GM12875 (cell line): ENCODE data around the gene EYA3.

Source experiments
- H3K4me3 ChIP-seq: one replicate; pipeline ENCODE4 v1.5.1; 2011; ENCODE audit warnings: low read depth, low read length, control low read depth
- TF ChIP-seq, protein P1 (sequence below): IDR thresholded peaks from 2 replicates; pipeline ENCODE4 v1.5.1; 2011; ENCODE audit warnings: low read depth, mild to moderate bottlenecking, control low read depth, inconsistent platforms, low read length, moderate library complexity, borderline replicate concordance; ENCODE audit not compliant: insufficient read depth

EYA3 gene

DNA sequence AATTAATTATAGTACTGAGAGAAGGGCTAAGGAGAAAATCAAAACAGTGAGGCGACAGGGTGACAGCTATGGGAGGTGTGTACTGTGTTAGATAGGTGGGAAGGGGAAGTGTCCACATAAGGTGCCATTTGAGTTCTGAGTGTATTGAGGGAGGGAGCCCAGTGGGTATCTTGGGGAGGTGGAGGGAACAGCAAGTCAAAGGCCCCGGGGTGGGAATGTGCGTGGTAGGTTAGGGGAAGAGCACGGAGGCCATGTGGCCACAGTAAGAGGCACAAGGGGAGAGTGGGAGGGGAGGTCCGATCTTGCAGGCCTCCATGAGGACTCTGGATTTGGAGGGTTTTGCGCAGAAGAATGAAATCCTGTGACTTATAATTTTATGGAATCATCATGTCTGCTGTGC, 131.6 kb downstream of the EYA3 start:
- no peak overlapping the region for H3K4me3 ChIP-seq
- TF ChIP-seq, protein P1, sequence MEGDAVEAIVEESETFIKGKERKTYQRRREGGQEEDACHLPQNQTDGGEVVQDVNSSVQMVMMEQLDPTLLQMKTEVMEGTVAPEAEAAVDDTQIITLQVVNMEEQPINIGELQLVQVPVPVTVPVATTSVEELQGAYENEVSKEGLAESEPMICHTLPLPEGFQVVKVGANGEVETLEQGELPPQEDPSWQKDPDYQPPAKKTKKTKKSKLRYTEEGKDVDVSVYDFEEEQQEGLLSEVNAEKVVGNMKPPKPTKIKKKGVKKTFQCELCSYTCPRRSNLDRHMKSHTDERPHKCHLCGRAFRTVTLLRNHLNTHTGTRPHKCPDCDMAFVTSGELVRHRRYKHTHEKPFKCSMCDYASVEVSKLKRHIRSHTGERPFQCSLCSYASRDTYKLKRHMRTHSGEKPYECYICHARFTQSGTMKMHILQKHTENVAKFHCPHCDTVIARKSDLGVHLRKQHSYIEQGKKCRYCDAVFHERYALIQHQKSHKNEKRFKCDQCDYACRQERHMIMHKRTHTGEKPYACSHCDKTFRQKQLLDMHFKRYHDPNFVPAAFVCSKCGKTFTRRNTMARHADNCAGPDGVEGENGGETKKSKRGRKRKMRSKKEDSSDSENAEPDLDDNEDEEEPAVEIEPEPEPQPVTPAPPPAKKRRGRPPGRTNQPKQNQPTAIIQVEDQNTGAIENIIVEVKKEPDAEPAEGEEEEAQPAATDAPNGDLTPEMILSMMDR: no peak

DNA sequence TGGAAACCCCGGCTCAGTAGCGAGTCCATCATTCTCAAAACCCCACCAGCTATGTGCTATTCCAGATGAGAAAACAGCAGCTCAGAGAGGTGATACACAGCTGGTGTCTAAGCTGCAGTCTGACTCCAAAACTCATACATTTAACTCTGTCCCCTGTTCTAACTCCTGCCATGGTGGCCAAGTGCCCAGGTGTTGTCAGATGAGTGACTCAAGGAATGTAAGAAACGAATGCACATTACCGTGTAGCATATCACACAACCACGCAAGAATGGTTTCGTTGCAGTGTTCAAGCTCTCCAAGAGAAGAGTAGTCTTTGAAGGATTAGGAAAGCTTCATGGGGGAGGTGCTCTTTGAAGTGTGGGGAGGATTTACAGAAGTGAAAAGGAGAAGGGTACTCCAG, 133.3 kb downstream of the EYA3 start:
- TF ChIP-seq, protein P1: no peak
- no peak overlapping the region for H3K4me3 ChIP-seq

DNA sequence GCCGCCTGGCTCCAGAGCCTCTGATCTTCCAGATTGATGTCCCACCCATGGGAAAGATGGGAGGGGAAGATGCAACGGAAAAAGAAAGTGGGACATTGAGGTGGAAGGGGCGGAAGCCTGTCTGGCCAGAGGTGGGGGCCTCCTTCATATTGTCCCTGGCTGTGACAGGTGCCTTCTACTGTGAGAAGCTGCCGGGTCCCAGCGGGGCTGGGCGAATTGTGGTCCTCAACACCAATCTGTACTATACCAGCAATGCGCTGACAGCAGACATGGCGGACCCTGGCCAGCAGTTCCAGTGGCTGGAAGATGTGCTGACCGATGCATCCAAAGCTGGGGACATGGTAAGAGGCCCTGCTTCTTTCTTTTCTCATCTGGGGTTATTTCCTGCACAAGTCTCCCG, 134.2 kb downstream of the EYA3 start:
- H3K4me3 ChIP-seq: no peak overlapping the region
- TF ChIP-seq, protein P1: no peak

DNA sequence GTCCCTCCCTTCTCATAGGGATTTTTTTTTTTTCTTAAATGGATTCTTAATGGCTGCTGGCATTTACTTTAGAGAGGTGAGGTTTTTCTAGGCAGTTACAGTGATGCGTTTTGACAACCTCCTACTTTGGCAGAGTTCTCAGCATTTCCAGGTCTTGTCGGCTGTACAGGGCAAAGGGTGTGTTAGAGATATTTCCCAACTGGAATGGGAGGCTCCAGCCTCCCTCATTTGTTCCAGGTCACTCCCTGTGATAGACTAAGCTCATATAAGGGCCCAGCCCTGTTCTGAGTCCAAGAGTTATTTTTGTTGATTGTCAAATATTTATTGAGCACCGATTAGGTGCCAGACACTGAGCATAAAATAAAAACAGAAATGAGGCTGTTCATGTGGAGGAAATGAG, 136.3 kb downstream of the EYA3 start:
- TF ChIP-seq, protein P1: no peak
- H3K4me3 ChIP-seq: no peak overlapping the region

DNA sequence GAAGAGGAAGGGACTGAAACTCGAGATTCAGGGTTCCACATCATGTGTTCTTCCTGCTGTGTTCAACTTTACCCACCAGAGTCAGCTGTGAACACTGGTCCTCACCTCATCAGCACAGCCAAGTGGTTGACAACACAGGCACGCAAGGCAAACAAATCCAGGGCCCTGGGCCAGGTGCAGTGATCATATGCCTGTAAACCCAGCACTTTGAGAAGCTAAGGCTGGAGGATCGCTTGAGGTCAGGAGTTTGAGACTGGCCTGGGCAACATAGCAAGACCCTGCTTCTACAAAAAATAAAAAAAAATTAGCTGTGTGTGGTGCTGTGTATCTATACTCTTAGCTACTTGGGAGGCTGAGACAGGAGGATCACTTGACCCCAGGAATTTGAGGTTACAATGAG, 137.0 kb downstream of the EYA3 start:
- TF ChIP-seq, protein P1: no peak
- H3K4me3 ChIP-seq: no peak overlapping the region

DNA sequence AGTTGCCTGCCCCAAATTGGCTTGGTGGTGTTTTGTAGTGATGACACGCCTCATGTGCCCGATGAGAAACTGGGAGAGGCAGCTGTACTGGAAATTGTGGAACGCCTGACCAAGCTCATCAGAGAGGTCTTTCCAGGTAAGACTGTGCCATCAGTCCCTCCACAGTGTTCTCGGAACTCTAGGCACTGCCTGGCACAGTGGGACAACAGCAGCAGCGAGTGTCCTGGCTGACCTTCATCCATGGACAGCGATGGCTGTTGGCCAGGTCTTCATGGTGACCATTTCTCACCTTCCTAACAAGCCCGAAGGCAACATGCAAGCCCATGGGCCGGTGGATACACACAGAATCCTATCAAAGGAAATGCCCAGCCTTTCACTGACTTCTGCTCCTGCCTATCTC, 139.4 kb downstream of the EYA3 start:
- H3K4me3 ChIP-seq: no peak overlapping the region
- TF ChIP-seq, protein P1: no peak

DNA sequence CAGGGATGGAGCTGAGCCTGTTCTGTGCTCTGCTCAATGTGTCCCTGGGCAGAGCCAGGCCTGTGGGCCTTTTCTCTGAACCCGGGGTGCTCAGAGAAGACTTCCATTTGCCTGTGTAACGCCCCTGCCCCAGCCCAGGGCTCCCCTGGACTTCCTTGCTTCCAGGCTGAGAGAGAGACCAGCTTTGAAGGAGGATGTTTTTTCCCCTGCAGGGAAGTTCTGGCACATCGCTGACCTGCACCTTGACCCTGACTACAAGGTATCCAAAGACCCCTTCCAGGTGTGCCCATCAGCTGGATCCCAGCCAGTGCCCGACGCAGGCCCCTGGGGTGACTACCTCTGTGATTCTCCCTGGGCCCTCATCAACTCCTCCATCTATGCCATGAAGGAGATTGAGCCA, 143.4 kb downstream of the EYA3 start:
- H3K4me3 ChIP-seq: no peak overlapping the region
- TF ChIP-seq, protein P1: no peak
